Ascending aorta (tissue), 2 donors: ENCODE results near the gene UGP2. TPM values are rescaled to one million over a fixed set of nuclear protein-coding genes. Genes with fewer than 3 reads are reported as not detected.
"Not testable (repeated sequence)": the region's sequence is repeated elsewhere in the genome, so short reads cannot be mapped to it uniquely, and the experiment has no call there.

Experiments
- DNase-seq, 2 donors: peaks; one replicate each; pipeline ENCODE4 v3.0.0-alpha.2; 2019; ENCODE audit warnings: low spot score in 2 of 2
- H3K27ac ChIP-seq, 2 donors: fragments of 200-600 bp; sonication (generic); one replicate each; pipeline ENCODE4 v1.5.1; 2016 to 2017; ENCODE audit warnings: mild to moderate bottlenecking in 1 of 2
- H3K27me3 ChIP-seq: fragments of 200-600 bp; sonication (generic); one replicate; pipeline ENCODE4 v1.5.1; 2017
- H3K36me3 ChIP-seq, 2 donors: fragments of 200-600 bp; sonication (generic); one replicate each; pipeline ENCODE4 v1.5.1; 2016
- H3K4me1 ChIP-seq, 2 donors: fragments of 200-600 bp; sonication (generic); one replicate each; pipeline ENCODE4 v1.5.1; 2016 to 2017; ENCODE audit warnings: mild to moderate bottlenecking in 1 of 2
- H3K4me3 ChIP-seq, 2 donors: fragments of 200-600 bp; sonication (generic); one replicate each; pipeline ENCODE4 v1.5.1; 2016 to 2017; ENCODE audit warnings: mild to moderate bottlenecking in 1 of 2
- H3K9me3 ChIP-seq, 2 donors: fragments of 200-600 bp; sonication (generic); one replicate each; pipeline ENCODE4 v1.5.1; 2016
- CTCF ChIP-seq, 3 experiments: fragments of 200-600 bp in 2 of 3; fragments of 450-650 bp in 1 of 3; sonication (generic) in 2 of 3; IDR thresholded peaks; one replicate each; pipeline ENCODE4 v1.5.1; 2016 to 2019; ENCODE audit warnings: antibody characterized with exemption in 3 of 3, mild to moderate bottlenecking in 1 of 3, moderate library complexity in 1 of 3
- intact Hi-C: fragments of 100-400 bp; cut with DNase I; formaldehyde crosslinking; loops from one replicate; pipeline ENCODE4 v1.15.1; 2023
- total RNA-seq: library from RNA; depleted of rRNA; stranded (reverse); fragments of >200 nt; gene quantifications from one replicate; pipeline ENCODE4 v1.1.0, GENCODE V29; 2016

Gene UGP2
- total RNA-seq, 1 donor from 2014 or later = 25.7 TPM

- Histone ChIP-seq H3K27ac (peak overlapping the region in 1 of 2 donors; percentile 9), H3K36me3 (no peaks in the 10 kb centered on the region), H3K27me3 (no peaks in the 10 kb centered on the region), H3K9me3 (no peaks in the 10 kb centered on the region), H3K4me3 (peak overlapping the region; percentile 27 to 91), H3K4me1 (peaks cover 0 to 30% of the 10 kb centered on the region in 2 donors)
- no peak for DNase-seq
- intact Hi-C loops = loop anchor here (5.0 to 10.0 kb wide), 4 partner anchors 33 to 1140 kb away; partner anchors contain the start of genes EHBP1, MDH1 and WDPCP
- no peak for TF ChIP-seq CTCF (IDR thresholded peaks at IDR 0.05)
These were observed 2.9 kb downstream of the UGP2 start for GRCh38 chr2:63844616-63845015.

- peak overlapping the region; percentile 15 to 46 for H3K27ac ChIP-seq
These were observed 4.2 kb downstream of the UGP2 start for GRCh38 chr2:63845866-63846265.

GRCh38 chr2:63846487-63846886 lies 4.8 kb downstream of the UGP2 start:
- Histone ChIP-seq H3K9me3 (no peaks in the 10 kb centered on the region), H3K27me3 (no peaks in the 10 kb centered on the region), H3K27ac (peak overlapping the region in 1 of 2 donors; percentile 46), H3K36me3 (no peaks in the 10 kb centered on the region), H3K4me3 (no peak overlapping the region), H3K4me1 (peaks cover 0 to 36% of the 10 kb centered on the region in 2 donors)
- no peak for TF ChIP-seq CTCF (IDR thresholded peaks at IDR 0.05)
- intact Hi-C loops = loop anchor here (10.0 kb wide), 1 partner anchor 1142 kb away; the partner anchor contains the start of gene EHBP1
- no peak for DNase-seq

More at GRCh38 chr2:63845866-63846265, 4.2 kb downstream of the UGP2 start:
- no peaks in the 10 kb centered on the region for H3K9me3 ChIP-seq
- H3K36me3 ChIP-seq = no peaks in the 10 kb centered on the region
- no peak for TF ChIP-seq CTCF (IDR thresholded peaks at IDR 0.05)
- peak overlapping the region in 1 of 2 donors; percentile 14 for H3K4me3 ChIP-seq
- intact Hi-C loops = loop anchor here (10.0 kb wide), 1 partner anchor 1141 kb away; the partner anchor contains the start of gene EHBP1
- no peaks in the 10 kb centered on the region for H3K27me3 ChIP-seq
- peaks cover 0 to 33% of the 10 kb centered on the region in 2 donors for H3K4me1 ChIP-seq
- DNase-seq = no peak

- H3K36me3 ChIP-seq, H3K27ac ChIP-seq, DNase-seq, H3K4me3 ChIP-seq, H3K9me3 ChIP-seq, H3K27me3 ChIP-seq: not testable (repeated sequence)
- intact Hi-C loops = loop anchor here (10.0 kb wide), 1 partner anchor 1143 kb away; the partner anchor contains the start of gene EHBP1
- H3K4me1 ChIP-seq = peaks cover 0 to 36% of the 10 kb centered on the region in 2 donors
These were observed 5.9 kb downstream of the UGP2 start for GRCh38 chr2:63847571-63847970.

GRCh38 chr2:63849381-63850203 lies 7.9 kb downstream of the UGP2 start:
- no peaks in the 10 kb centered on the region for H3K27me3 ChIP-seq
- no peaks in the 10 kb centered on the region for H3K9me3 ChIP-seq
- peaks cover 0 to 38% of the 10 kb centered on the region in 2 donors for H3K4me1 ChIP-seq
- H3K27ac ChIP-seq = peak overlapping the region; percentile 18 to 34
- peak overlapping the region in 1 of 2 donors; percentile 21 for H3K4me3 ChIP-seq
- no peak for DNase-seq
- no peak for TF ChIP-seq CTCF (IDR thresholded peaks at IDR 0.05)
- intact Hi-C loops = loop anchor here (10.0 kb wide), 1 partner anchor 1145 kb away; the partner anchor contains the start of gene EHBP1
- H3K36me3 ChIP-seq = no peaks in the 10 kb centered on the region

GRCh38 chr2:63850204-63850571 lies 8.5 kb downstream of the UGP2 start:
- Histone ChIP-seq H3K9me3 (no peaks in the 10 kb centered on the region), H3K36me3 (no peaks in the 10 kb centered on the region), H3K27ac (peak overlapping the region in 1 of 2 donors; percentile 18), H3K4me1 (peaks cover 0 to 38% of the 10 kb centered on the region in 2 donors), H3K4me3 (peak overlapping the region in 1 of 2 donors; percentile 21), H3K27me3 (no peaks in the 10 kb centered on the region)
- DNase-seq = no peak
- intact Hi-C loops = no loop called here
- no peak for TF ChIP-seq CTCF (IDR thresholded peaks at IDR 0.05)
